Endothelial cell of umbilical vein (primary cell): ENCODE results near the gene TGIF1. TPM values are rescaled to one million over a fixed set of nuclear protein-coding genes. Genes with fewer than 3 reads are reported as not detected.

Source experiments
- BruUV-seq: library from RNA; stranded (reverse); fragments of 400-500 nt; replicated peaks from 2 replicates; lab custom pipeline; 2021; lab: Mats Ljungman, UMichigan
- CTCF ChIA-PET: fragments of 300-600, 350-600 bp; sonication (Branson Sonifier 250); formaldehyde crosslinking; loops from one replicate; lab custom pipeline; 2021; ENCODE audit warnings: antibody characterized with exemption, inconsistent platforms; lab: Charles Lee
- POLR2A ChIA-PET: fragments of 300-600, 350-600 bp; sonication (Branson Sonifier 250); formaldehyde crosslinking; loops from one replicate; lab custom pipeline; 2021; ENCODE audit warnings: antibody characterized with exemption, inconsistent platforms; lab: Charles Lee
- DNase-seq: peaks from one replicate; pipeline ENCODE4 v3.0.0-alpha.2; 2011; ENCODE audit warnings: low read depth, low spot score
- FAIRE-seq: peaks from 2 replicates; lab custom pipeline; 2011; peaks lifted over from hg19 to GRCh38; lab: Jason Lieb, UNC
- H2AFZ ChIP-seq: 2 replicates; pipeline ENCODE4 v1.6.0; 2012; ENCODE audit warnings: low read depth, low read length, control low read depth, inconsistent platforms
- H3K27ac ChIP-seq: 2 replicates; pipeline ENCODE4 v1.5.1; 2011; ENCODE audit warnings: low read depth, mild to moderate bottlenecking, control low read depth, low read length, moderate library complexity; ENCODE audit not compliant: insufficient read depth
- H3K27me3 ChIP-seq, 2 experiments: 2 replicates each; pipeline versions ENCODE4 v1.6.0 to v1.6.1; 2011; ENCODE audit warnings: low read length in 2 of 2, mixed read lengths in 1 of 2; ENCODE audit not compliant: control insufficient read depth in 2 of 2, insufficient read depth in 2 of 2
- H3K36me3 ChIP-seq, 2 experiments: 2 replicates in 1 of 2; 3 replicates in 1 of 2; pipeline ENCODE4 v1.5.1; 2011; ENCODE audit warnings: low read length in 2 of 2, mild to moderate bottlenecking in 1 of 2, moderate library complexity in 1 of 2; ENCODE audit not compliant: control insufficient read depth in 2 of 2, insufficient read depth in 2 of 2; ENCODE audit errors: extremely low read depth in 1 of 2
- H3K4me1 ChIP-seq: 3 replicates; pipeline ENCODE4 v1.5.1; 2011; ENCODE audit warnings: mild to moderate bottlenecking, low read length; ENCODE audit not compliant: control insufficient read depth, insufficient read depth; ENCODE audit errors: extremely low read depth
- H3K4me2 ChIP-seq: 2 replicates; pipeline ENCODE4 v1.6.1; 2011; ENCODE audit warnings: low read length, control low read depth, mixed read lengths; ENCODE audit not compliant: insufficient read depth
- H3K4me3 ChIP-seq, 3 experiments: fragments of 200-600 bp in 1 of 3; sonication (generic), shearing (Covaris generic) in 1 of 3; replicated peaks in 1 of 3; 2 replicates each; pipeline ENCODE4 v1.5.1; 2011 to 2016; ENCODE audit warnings: control low read depth in 3 of 3, low read length in 3 of 3, mild to moderate bottlenecking in 2 of 3, inconsistent platforms in 1 of 3, low read depth in 1 of 3, moderate library complexity in 1 of 3; ENCODE audit not compliant: insufficient read depth in 1 of 3
- H3K79me2 ChIP-seq: 2 replicates; pipeline ENCODE4 v1.6.0; 2012; ENCODE audit warnings: low read length, inconsistent platforms; ENCODE audit not compliant: control insufficient read depth, insufficient read depth
- H3K9ac ChIP-seq: replicated peaks from 2 replicates; pipeline ENCODE3; 2011; ENCODE audit warnings: low read length, control low read depth; ENCODE audit not compliant: insufficient read depth; ENCODE audit errors: extremely low read depth
- H3K9me1 ChIP-seq: replicated peaks from 3 replicates; pipeline ENCODE4 v1.6.0; 2011; ENCODE audit warnings: mild to moderate bottlenecking, low read length; ENCODE audit not compliant: control insufficient read depth, insufficient read depth; ENCODE audit errors: extremely low read depth
- H3K9me3 ChIP-seq: replicated peaks from 2 replicates; pipeline ENCODE4 v1.5.1; 2012; ENCODE audit warnings: low read length, inconsistent platforms; ENCODE audit not compliant: control insufficient read depth, insufficient read depth
- H4K20me1 ChIP-seq: replicated peaks from 2 replicates; pipeline ENCODE3; 2011; ENCODE audit warnings: mild to moderate bottlenecking, low read length; ENCODE audit not compliant: control insufficient read depth, insufficient read depth; ENCODE audit errors: extremely low read depth
- CTCF ChIP-seq, 2 donors: IDR thresholded peaks; 1 replicate in 1 of 2; 2 replicates in 1 of 2; pipeline ENCODE4 v1.5.1; 2011; ENCODE audit warnings: low read length in 2 of 2, mild to moderate bottlenecking in 2 of 2, moderate library complexity in 2 of 2, control low read depth in 1 of 2, inconsistent platforms in 1 of 2, low read depth in 1 of 2; ENCODE audit not compliant: insufficient read depth in 1 of 2; ENCODE audit errors: extremely low read depth in 1 of 2
- EZH2 ChIP-seq: IDR thresholded peaks from 2 replicates; pipeline ENCODE4 v1.6.1; 2012; ENCODE audit warnings: borderline replicate concordance, low read depth, mild to moderate bottlenecking, moderate library complexity, low read length, inconsistent platforms; ENCODE audit not compliant: severe bottlenecking
- FOS ChIP-seq: IDR thresholded peaks from 2 replicates; pipeline ENCODE4 v1.6.1; 2011; ENCODE audit warnings: mild to moderate bottlenecking, low read length, moderate library complexity, borderline replicate concordance; ENCODE audit not compliant: insufficient read depth
- GATA2 ChIP-seq: IDR thresholded peaks from 2 replicates; pipeline ENCODE4 v1.7.0; 2011; ENCODE audit warnings: low read depth, mild to moderate bottlenecking, moderate library complexity, mixed read lengths, low read length; ENCODE audit not compliant: insufficient read length, insufficient read depth
- JUN ChIP-seq: IDR thresholded peaks from 2 replicates; pipeline ENCODE4 v1.6.1; 2011; ENCODE audit warnings: borderline replicate concordance, low read depth; ENCODE audit not compliant: insufficient read length, insufficient read depth
- MAX ChIP-seq: IDR thresholded peaks from 2 replicates; pipeline ENCODE4 v1.6.1; 2011; ENCODE audit not compliant: insufficient read depth, insufficient read length
- MYC ChIP-seq: IDR thresholded peaks from one replicate; pipeline ENCODE4 v1.6.1; 2011; ENCODE audit warnings: mild to moderate bottlenecking, low read depth, low read length
- POLR2A ChIP-seq: IDR thresholded peaks from 2 replicates; pipeline ENCODE4 v1.6.1; 2012; ENCODE audit warnings: low read depth, mild to moderate bottlenecking, control low read depth, low read length
- POLR2AphosphoS5 ChIP-seq: IDR thresholded peaks from 2 replicates; pipeline ENCODE4 v1.6.1; 2012; ENCODE audit warnings: low read depth, mild to moderate bottlenecking, control low read depth, low read length, moderate library complexity; ENCODE audit not compliant: insufficient read depth
- dilution Hi-C: fragments of 300-500 bp; cut with MboI; formaldehyde crosslinking; loops from one replicate; pipeline ENCODE4 v1.15.0; 2019; ENCODE audit warnings: low sequenced_read_pairs; ENCODE audit not compliant: extremely low pct_ligation_motif_present
- intact Hi-C: fragments of 100-400 bp; cut with micrococcal nuclease; formaldehyde crosslinking; loops from one replicate; pipeline ENCODE4 v1.10.0; 2022
- polyA plus RNA-seq, 4 experiments: library from polyadenylated mRNA; depleted of rRNA in 3 of 4; stranded (reverse) in 3 of 4; unstranded in 1 of 4; fragments of >200 nt; gene quantifications; 2 replicates each; pipeline versions ENCODE4 v1.2.1 to v1.2.3, GENCODE V29; 2011 to 2012; ENCODE audit warnings: missing spikeins in 1 of 4
- total RNA-seq: library from RNA; stranded (reverse); gene quantifications from 2 replicates; pipeline ENCODE4 v1.2.3, GENCODE V29; 2021

TGIF1 gene
- total and polyA plus RNA-seq, 2 donors (not counting 3 experiments of a cell fraction or from before 2014, with no cell fraction given): 75.6 to 96.6 TPM

GRCh38 chr18:3448838-3449511 lies 997 bp upstream of the TGIF1 start:
- Histone ChIP-seq H4K20me1 (no peaks in the 10 kb centered on the region), H3K9me1 (no peaks in the 10 kb centered on the region), H3K9me3 (no peaks in the 10 kb centered on the region), H3K36me3 (no peaks in the 10 kb centered on the region), H3K4me1 (peaks cover 22% of the 10 kb centered on the region), H3K4me2 (peak overlapping the region; percentile 91), H3K4me3 (peak overlapping the region; percentile 53 to 90 (median 76)), H3K27ac (peak overlapping the region; percentile 99), H3K79me2 (peaks cover 38% of the 10 kb centered on the region), H3K27me3 (no peaks in the 10 kb centered on the region), H3K9ac (peak overlapping the region; percentile 96), H2AFZ (no peak overlapping the region)
- ChIA-PET POLR2A (interaction anchor here (1.1 to 2.3 kb wide), 2 partner anchors 40 to 217 kb away, joined by 3 to 6 read pairs; no protein-coding TSS in a partner anchor), CTCF (interaction anchor here (0.8 to 2.7 kb wide), 7 partner anchors 45 to 217 kb away, joined by 3 to 17 read pairs (median 3); no protein-coding TSS in a partner anchor)
- dilution Hi-C loops (no loop called here), intact Hi-C loops (loop anchor here (1.0 to 5.0 kb wide), 7 partner anchors 128 to 877 kb away; partner anchors contain the start of genes METTL4 and NDC80)
- TF ChIP-seq GATA2: no peak
- no peak for TF ChIP-seq JUN
- no peak for TF ChIP-seq MAX
- no peak for TF ChIP-seq MYC
- no peak for TF ChIP-seq CTCF (IDR thresholded peaks at IDR 0.05; ENCODE audit: extremely low read depth in 1 of 2, insufficient read depth in 1 of 2, low read depth in 1 of 2, low read length in 2 of 2)
- no peak for TF ChIP-seq POLR2A
- TF ChIP-seq FOS: no peak
- TF ChIP-seq POLR2AphosphoS5: no peak
- no peak for TF ChIP-seq EZH2
- DNase-seq (peak; percentile 86), FAIRE-seq (peak; percentile 77)
- BruUV-seq: TSS peak; percentile 29
